K562 (cell line): Measurements from ENCODE around the gene SCYL3. TPM values are rescaled to one million over a fixed set of nuclear protein-coding genes. Genes with fewer than 3 reads are reported as not detected.

ENCODE experiments used
- C11orf30 ChIP-seq: fragments of 450-650 bp; IDR thresholded peaks from 2 replicates; pipeline ENCODE4 v1.6.1; 2016; ENCODE audit warnings: low read depth, mild to moderate bottlenecking
- ELF2 ChIP-seq: fragments of 250-450 bp; sonication (Bioruptor Pico); IDR thresholded peaks from 2 replicates; pipeline ENCODE4 v1.5.0; 2021; ENCODE audit warnings: mild to moderate bottlenecking
- ERF ChIP-seq: fragments of 450-650 bp; formaldehyde crosslinking; IDR thresholded peaks from 2 replicates; pipeline ENCODE4 v1.4.0; 2020; ENCODE audit warnings: mild to moderate bottlenecking, mixed read lengths
- ETV5 ChIP-seq: sonication (generic); formaldehyde crosslinking; IDR thresholded peaks from 2 replicates; pipeline ENCODE4 v1.4.0; 2020; ENCODE audit warnings: low read depth, mild to moderate bottlenecking, missing genetic modification reagents
- NCOA1 ChIP-seq: fragments of 450-650 bp; IDR thresholded peaks from 2 replicates; pipeline ENCODE4 v1.6.1; 2016; ENCODE audit warnings: low read depth
- PHF21A ChIP-seq: fragments of 450-650 bp; IDR thresholded peaks from 2 replicates; pipeline ENCODE4 v1.6.1; 2017; ENCODE audit warnings: low read depth, borderline replicate concordance
- SMAD1 ChIP-seq: fragments of 150-350 bp; IDR thresholded peaks from 2 replicates; pipeline ENCODE4 v1.6.1; 2014; ENCODE audit warnings: low read length, low read depth; ENCODE audit not compliant: partially characterized antibody
- SMAD3 ChIP-seq: fragments of 450-650 bp; formaldehyde crosslinking; conservative IDR thresholded peaks from 2 replicates; pipeline ENCODE4 v1.4.0; 2020; ENCODE audit warnings: mild to moderate bottlenecking
- SP1 ChIP-seq: sonication (generic); formaldehyde crosslinking; IDR thresholded peaks from 2 replicates; pipeline ENCODE4 v1.8.1; 2022; ENCODE audit warnings: mild to moderate bottlenecking, missing genetic modification reagents
- ZNF316 ChIP-seq: fragments of 450-650 bp; IDR thresholded peaks from 2 replicates; pipeline ENCODE4 v1.6.1; 2016
- ZNF77 ChIP-seq: fragments of 250-450 bp; sonication (Bioruptor Pico); IDR thresholded peaks from 2 replicates; pipeline ENCODE4 v1.5.0; 2020
- polyA plus RNA-seq, 8 experiments: library from polyadenylated mRNA; depleted of rRNA in 4 of 8; stranded (reverse) in 5 of 8; unstranded in 3 of 8; fragments of >200 nt; fragmentation: Nextera tagmentation in 2 of 8; fragmentation: Illumina TruSeq in 1 of 8; extraction: Ambion mirVana in 2 of 8; extraction: Trizol in 1 of 8; gene quantifications; 2 replicates each; pipeline versions ENCODE4 v1.2.1 to v1.2.3, GENCODE V29; 2011 to 2014; ENCODE audit warnings: inconsistent platforms in 1 of 8, missing spikeins in 1 of 8
- total RNA-seq, 7 experiments: library from RNA; depleted of rRNA in 6 of 7; stranded (reverse); fragments of >200 nt in 6 of 7; fragmentation: Illumina TruSeq in 2 of 7; extraction: Trizol in 2 of 7; gene quantifications; 2 replicates each; pipeline versions ENCODE4 v1.2.1 to v1.2.3, GENCODE V29; 2011 to 2021; ENCODE audit warnings: low replicate concordance in 1 of 7
- TF ChIP-seq, protein P1 (sequence below), 2 experiments: fragments of 450-650 bp in 1 of 2; IDR thresholded peaks; 2 replicates each; pipeline ENCODE4 v1.6.1; 2011 to 2017; ENCODE audit warnings: low read depth in 2 of 2, antibody characterized with exemption in 1 of 2, borderline replicate concordance in 1 of 2, low read length in 1 of 2, mild to moderate bottlenecking in 1 of 2, mixed read lengths in 1 of 2; ENCODE audit not compliant: control insufficient read depth in 1 of 2
- TF ChIP-seq, protein P2 (sequence below): fragments of 450-650 bp; IDR thresholded peaks from 2 replicates; pipeline ENCODE4 v1.7.0; 2016; ENCODE audit warnings: borderline replicate concordance

SCYL3 gene
- total and polyA plus RNA-seq, 9 of the 15 experiments (the other 6 are each of a cell fraction or from before 2014, with no cell fraction given) = 3.6 to 11.4 (median 7.1) TPM

DNA sequence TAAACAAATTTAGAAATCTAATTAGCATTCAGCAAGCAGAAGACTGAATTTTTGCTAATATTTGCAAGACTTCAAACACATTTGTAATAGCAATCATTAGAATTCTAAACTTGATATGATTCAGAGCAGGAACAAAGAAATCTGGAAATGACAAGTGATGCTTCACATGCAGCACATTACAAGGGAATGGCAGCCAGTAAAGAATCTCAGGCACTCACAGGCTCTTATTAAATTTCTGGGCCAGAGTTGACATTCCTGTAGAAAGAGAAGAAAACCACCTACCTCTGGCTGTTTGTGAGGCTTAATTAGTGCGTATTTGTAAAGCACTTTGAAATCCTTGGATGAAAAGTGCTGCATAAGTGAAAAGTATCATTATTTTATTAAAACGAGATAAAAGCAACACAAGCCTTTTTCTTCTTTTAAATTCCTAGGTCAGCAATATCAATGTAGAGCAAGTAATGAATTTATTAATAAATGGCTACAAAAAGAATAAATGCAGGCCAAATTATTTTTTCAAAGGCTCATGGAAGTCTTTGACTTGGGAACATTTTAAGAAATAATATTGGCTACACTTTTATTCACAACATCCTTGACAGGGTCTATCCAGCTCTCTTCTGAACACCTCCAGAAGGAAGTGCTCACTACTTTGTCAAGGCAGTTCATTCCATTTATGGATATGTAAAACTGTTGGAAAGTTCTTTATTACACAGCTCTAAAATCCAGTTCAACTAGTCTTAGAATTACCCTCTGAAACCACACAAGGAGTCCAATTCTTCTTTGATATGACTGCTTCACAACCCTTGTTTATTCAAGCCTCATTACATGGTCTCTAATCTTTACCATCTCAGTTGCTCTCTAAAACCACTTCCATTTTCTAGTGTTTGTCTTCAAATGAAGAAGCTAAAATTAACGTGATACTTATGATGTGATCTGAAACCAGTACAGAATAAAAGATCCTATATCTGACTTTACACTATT is 32.1 kb upstream of the SCYL3 start (continued):
- no peak for TF ChIP-seq SMAD3
- TF ChIP-seq C11orf30 = peak; percentile 53; the same call in 1 of the 2 replicates
- TF ChIP-seq ETV5 (CRISPR knock-in tag) = no peak
- TF ChIP-seq NCOA1 = no peak
- TF ChIP-seq, protein P1, sequence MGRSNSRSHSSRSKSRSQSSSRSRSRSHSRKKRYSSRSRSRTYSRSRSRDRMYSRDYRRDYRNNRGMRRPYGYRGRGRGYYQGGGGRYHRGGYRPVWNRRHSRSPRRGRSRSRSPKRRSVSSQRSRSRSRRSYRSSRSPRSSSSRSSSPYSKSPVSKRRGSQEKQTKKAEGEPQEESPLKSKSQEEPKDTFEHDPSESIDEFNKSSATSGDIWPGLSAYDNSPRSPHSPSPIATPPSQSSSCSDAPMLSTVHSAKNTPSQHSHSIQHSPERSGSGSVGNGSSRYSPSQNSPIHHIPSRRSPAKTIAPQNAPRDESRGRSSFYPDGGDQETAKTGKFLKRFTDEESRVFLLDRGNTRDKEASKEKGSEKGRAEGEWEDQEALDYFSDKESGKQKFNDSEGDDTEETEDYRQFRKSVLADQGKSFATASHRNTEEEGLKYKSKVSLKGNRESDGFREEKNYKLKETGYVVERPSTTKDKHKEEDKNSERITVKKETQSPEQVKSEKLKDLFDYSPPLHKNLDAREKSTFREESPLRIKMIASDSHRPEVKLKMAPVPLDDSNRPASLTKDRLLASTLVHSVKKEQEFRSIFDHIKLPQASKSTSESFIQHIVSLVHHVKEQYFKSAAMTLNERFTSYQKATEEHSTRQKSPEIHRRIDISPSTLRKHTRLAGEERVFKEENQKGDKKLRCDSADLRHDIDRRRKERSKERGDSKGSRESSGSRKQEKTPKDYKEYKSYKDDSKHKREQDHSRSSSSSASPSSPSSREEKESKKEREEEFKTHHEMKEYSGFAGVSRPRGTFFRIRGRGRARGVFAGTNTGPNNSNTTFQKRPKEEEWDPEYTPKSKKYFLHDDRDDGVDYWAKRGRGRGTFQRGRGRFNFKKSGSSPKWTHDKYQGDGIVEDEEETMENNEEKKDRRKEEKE (IDR thresholded peaks at IDR 0.05; ENCODE audit: borderline replicate concordance in 1 of 2, control insufficient read depth in 1 of 2, low read depth in 2 of 2, low read length in 1 of 2) = no peak
- no peak for TF ChIP-seq SP1 (CRISPR knock-in tag)
- TF ChIP-seq, protein P2, sequence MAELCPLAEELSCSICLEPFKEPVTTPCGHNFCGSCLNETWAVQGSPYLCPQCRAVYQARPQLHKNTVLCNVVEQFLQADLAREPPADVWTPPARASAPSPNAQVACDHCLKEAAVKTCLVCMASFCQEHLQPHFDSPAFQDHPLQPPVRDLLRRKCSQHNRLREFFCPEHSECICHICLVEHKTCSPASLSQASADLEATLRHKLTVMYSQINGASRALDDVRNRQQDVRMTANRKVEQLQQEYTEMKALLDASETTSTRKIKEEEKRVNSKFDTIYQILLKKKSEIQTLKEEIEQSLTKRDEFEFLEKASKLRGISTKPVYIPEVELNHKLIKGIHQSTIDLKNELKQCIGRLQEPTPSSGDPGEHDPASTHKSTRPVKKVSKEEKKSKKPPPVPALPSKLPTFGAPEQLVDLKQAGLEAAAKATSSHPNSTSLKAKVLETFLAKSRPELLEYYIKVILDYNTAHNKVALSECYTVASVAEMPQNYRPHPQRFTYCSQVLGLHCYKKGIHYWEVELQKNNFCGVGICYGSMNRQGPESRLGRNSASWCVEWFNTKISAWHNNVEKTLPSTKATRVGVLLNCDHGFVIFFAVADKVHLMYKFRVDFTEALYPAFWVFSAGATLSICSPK = no peak
- no peak for TF ChIP-seq ERF
- TF ChIP-seq SMAD1 = no peak
- no peak for TF ChIP-seq ELF2 (CRISPR knock-in tag)
- TF ChIP-seq PHF21A = no peak
- TF ChIP-seq ZNF316 = peak; percentile 73
- no peak for TF ChIP-seq ZNF77 (CRISPR knock-in tag)
- TF ChIP-seq, all 486 proteins: peak for 5
